Panc1 (cell line): ENCODE results near the gene CHRNA5. TPM values are rescaled to one million over a fixed set of nuclear protein-coding genes. Genes with fewer than 3 reads are reported as not detected.

Source experiments
- ATAC-seq: fragments of 200-7000 bp; cut with Tn5 transposase; 2 replicates; pipeline ENCODE4 v1.9.1; 2020; ENCODE audit warnings: mild to moderate bottlenecking, moderate library complexity
- BruUV-seq: library from RNA; stranded (reverse); fragments of 400-500 nt; replicated peaks from 2 replicates; lab custom pipeline; 2021; lab: Mats Ljungman, UMichigan
- CTCF ChIA-PET: fragments of 300-600 bp; sonication (Branson Sonifier 250); formaldehyde crosslinking; loops from one replicate; lab custom pipeline; 2022; ENCODE audit warnings: antibody characterized with exemption; lab: Charles Lee
- POLR2A ChIA-PET: fragments of 300-600 bp; sonication (Branson Sonifier 250); formaldehyde crosslinking; loops from one replicate; lab custom pipeline; 2022; ENCODE audit warnings: antibody characterized with exemption; lab: Charles Lee
- DNase-seq: peaks from one replicate; pipeline ENCODE4 v3.0.0-alpha.2; 2010; ENCODE audit warnings: low read depth, low spot score
- H3K27ac ChIP-seq: 2 replicates; pipeline ENCODE4 v1.5.1; 2011; ENCODE audit warnings: mild to moderate bottlenecking, low read length, inconsistent platforms
- H3K27me3 ChIP-seq: fragments of 200-500 bp; sonication (Bioruptor generic); 2 replicates; pipeline ENCODE4 v1.6.0; 2014; ENCODE audit warnings: low read length, inconsistent platforms; ENCODE audit not compliant: control insufficient read depth, insufficient read depth
- H3K36me3 ChIP-seq: fragments of 200-500 bp; sonication (Bioruptor generic); 2 replicates; pipeline ENCODE4 v1.5.1; 2014; ENCODE audit warnings: inconsistent platforms, mild to moderate bottlenecking, low read length, moderate library complexity; ENCODE audit not compliant: control insufficient read depth, insufficient read depth
- H3K4me1 ChIP-seq: 2 replicates; pipeline ENCODE4 v1.5.1; 2011; ENCODE audit warnings: inconsistent platforms, mild to moderate bottlenecking, low read length, moderate library complexity; ENCODE audit not compliant: control insufficient read depth, insufficient read depth
- H3K4me3 ChIP-seq, 2 experiments: 2 replicates each; pipeline ENCODE4 v1.5.1; 2011 to 2012; ENCODE audit warnings: low read depth in 2 of 2, low read length in 2 of 2, mild to moderate bottlenecking in 2 of 2, inconsistent platforms in 1 of 2, moderate library complexity in 1 of 2
- H3K9me3 ChIP-seq: fragments of 200-500 bp; sonication (Bioruptor generic); 2 replicates; pipeline ENCODE4 v1.5.1; 2014; ENCODE audit warnings: low read depth, mild to moderate bottlenecking, inconsistent platforms, low read length, moderate library complexity; ENCODE audit not compliant: control insufficient read depth, insufficient read depth
- POLR2AphosphoS5 ChIP-seq: IDR thresholded peaks from 2 replicates; pipeline ENCODE4 v1.6.1; 2012; ENCODE audit warnings: mild to moderate bottlenecking, low read depth, low read length, moderate library complexity
- SIN3A ChIP-seq: IDR thresholded peaks from 2 replicates; pipeline ENCODE4 v1.6.1; 2012; ENCODE audit warnings: low read depth, mild to moderate bottlenecking, low read length, moderate library complexity, borderline replicate concordance; ENCODE audit not compliant: insufficient read depth
- TCF7L2 ChIP-seq: IDR thresholded peaks from 2 replicates; pipeline ENCODE4 v1.6.1; 2011; ENCODE audit warnings: mild to moderate bottlenecking, low read depth, low read length, inconsistent platforms
- in situ Hi-C: cut with HindIII; loops from 2 replicates; pipeline ENCODE4 v1.10.0; 2016; ENCODE audit warnings: low sequenced_read_pairs, low pct_unique_long_range_greater_than_20kb
- intact Hi-C: fragments of 100-400 bp; cut with micrococcal nuclease; formaldehyde crosslinking; loops from one replicate; pipeline ENCODE4 v1.10.0; 2022; ENCODE audit not compliant: unreplicated experiment
- total RNA-seq: library from RNA; stranded (reverse); gene quantifications from one replicate; pipeline ENCODE4 v1.2.1, GENCODE V29; 2021; ENCODE audit not compliant: unreplicated experiment
- TF ChIP-seq, protein P1 (sequence below): fragments of 450-650 bp; IDR thresholded peaks from 2 replicates; pipeline ENCODE4 v1.5.1; 2017; ENCODE audit warnings: mild to moderate bottlenecking
- TF ChIP-seq, protein P2 (sequence below), 2 experiments: IDR thresholded peaks; 2 replicates each; pipeline ENCODE4 v1.6.1; 2011 to 2012; ENCODE audit warnings: low read depth in 2 of 2, control low read depth in 1 of 2, low read length in 1 of 2, mild to moderate bottlenecking in 1 of 2, moderate library complexity in 1 of 2; ENCODE audit not compliant: insufficient read depth in 1 of 2

CHRNA5 gene
- total RNA-seq, 1 experiment from 2014 or later: 52.4 TPM

DNA sequence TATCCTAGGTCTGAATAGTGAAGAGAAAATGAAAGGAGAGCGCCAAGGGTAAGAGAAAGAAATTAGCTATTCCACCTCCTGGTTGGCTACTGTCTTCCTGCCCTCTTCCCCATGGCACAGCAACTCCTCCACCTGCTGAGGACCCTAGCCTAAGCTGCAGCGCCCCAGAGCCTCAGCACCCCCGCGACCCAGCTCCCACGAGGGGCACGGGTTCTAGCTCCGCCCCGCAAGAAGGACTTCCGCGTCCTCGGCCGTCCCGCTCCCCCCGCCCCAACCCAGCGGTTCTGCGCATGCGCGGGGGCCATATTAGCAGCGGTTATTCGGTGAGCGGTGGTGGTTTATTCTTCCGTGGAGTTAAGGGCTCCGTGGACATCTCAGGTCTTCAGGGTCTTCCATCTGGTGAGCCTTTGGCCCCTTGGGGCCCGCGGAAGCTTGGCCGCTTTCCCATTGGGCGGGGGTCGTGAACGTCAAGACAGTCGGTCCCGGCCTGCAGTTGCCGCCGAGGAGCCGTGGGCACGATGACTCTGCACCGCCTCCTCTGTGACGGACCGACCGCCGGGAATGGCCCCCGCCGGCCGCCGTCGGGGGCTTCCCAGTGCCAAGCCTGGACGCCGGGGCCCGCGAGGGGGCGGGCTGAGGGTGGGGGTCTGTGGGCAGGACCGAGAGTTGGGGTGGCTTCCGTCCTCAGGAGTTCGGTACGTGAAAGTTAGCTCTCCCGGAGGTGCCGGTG lies 25.0 kb upstream of the CHRNA5 start, which contains the start of gene PSMA4:
TSS of gene PSMA4 (plus strand) at position 304 of the 730 bp plus-strand sequence. CDS start 1,484 bp downstream, outside the sequence.
- ATAC-seq: peak; percentile 96
- no TSS peak for BruUV-seq
- Histone ChIP-seq H3K4me3 (peak within 1 kb of the TSS; percentile 74 to 96), H3K36me3 (peaks cover 30% of the 10 kb centered on the region), H3K9me3 (no peaks in the 10 kb centered on the region), H3K27me3 (no peaks in the 10 kb centered on the region), H3K4me1 (peaks cover 17% of the 10 kb centered on the region), H3K27ac (peak within 1 kb of the TSS; percentile 82)
- ChIA-PET CTCF (no interaction called here), POLR2A (interaction anchor here (0.7 kb wide), 2 partner anchors 25 to 33 kb away, joined by 3 to 5 read pairs; partner anchors contain the start of genes CHRNA5 and HYKK)
- intact Hi-C loops: no loop called here
- in situ Hi-C loops: no loop called here
- peak; percentile 55 for DNase-seq
- TF ChIP-seq SIN3A: peak; percentile 53; the same call in 1 of the 2 replicates
- TF ChIP-seq, protein P1, sequence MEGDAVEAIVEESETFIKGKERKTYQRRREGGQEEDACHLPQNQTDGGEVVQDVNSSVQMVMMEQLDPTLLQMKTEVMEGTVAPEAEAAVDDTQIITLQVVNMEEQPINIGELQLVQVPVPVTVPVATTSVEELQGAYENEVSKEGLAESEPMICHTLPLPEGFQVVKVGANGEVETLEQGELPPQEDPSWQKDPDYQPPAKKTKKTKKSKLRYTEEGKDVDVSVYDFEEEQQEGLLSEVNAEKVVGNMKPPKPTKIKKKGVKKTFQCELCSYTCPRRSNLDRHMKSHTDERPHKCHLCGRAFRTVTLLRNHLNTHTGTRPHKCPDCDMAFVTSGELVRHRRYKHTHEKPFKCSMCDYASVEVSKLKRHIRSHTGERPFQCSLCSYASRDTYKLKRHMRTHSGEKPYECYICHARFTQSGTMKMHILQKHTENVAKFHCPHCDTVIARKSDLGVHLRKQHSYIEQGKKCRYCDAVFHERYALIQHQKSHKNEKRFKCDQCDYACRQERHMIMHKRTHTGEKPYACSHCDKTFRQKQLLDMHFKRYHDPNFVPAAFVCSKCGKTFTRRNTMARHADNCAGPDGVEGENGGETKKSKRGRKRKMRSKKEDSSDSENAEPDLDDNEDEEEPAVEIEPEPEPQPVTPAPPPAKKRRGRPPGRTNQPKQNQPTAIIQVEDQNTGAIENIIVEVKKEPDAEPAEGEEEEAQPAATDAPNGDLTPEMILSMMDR: no peak
- peak; percentile 99 for TF ChIP-seq POLR2AphosphoS5

DNA sequence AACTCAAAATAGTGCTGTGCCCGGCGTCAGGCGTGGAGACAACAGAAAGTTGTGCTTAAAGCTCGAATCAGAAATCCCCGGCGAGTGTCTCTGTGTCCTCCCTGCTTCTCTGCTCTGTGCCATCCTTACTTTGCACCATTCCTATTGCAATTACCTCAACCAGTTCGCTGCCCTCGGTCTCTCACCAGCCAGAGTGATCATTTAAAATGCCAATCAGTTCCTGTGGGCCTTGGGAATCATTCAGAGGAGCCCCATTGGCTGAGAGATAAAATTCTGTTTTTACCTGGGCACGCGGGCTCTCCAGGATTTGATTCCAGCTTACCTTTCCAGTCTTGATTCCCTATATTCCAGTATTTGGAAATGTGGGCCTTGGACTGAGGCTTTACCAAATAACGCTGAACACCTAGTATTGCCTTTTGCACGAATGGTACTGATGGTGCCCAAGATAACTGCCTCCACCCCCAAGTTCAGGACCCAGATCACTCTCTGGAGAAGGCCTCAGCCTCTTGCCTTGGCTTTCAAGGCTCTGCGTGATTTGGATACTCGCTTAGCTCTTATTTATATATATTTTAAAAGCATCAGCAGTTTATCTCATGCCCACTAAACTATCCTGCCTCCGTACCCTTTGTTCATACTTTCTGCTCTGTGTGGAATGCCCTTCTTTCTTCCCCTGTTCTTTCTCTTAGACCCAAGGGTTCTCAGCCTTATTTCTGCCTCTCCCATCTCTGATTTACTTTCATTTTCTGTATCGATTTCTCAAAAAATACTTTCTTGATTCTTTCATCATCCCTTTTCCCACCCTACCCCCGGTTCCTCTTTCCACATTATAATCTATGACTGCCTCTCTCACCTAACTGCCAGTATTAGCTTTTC lies 24.2 kb upstream of the CHRNA5 start:
- ChIA-PET POLR2A (interaction anchor here (1.0 kb wide), 1 partner anchor 9 kb away, joined by 3 read pairs; no protein-coding TSS in a partner anchor), CTCF (no interaction called here)
- in situ Hi-C loops (no loop called here), intact Hi-C loops (no loop called here)
- Histone ChIP-seq H3K27ac (peak overlapping the region; percentile 82), H3K27me3 (no peaks in the 10 kb centered on the region), H3K36me3 (peaks cover 36% of the 10 kb centered on the region), H3K4me1 (peaks cover 19% of the 10 kb centered on the region), H3K4me3 (peak overlapping the region; percentile 74 to 96), H3K9me3 (no peaks in the 10 kb centered on the region)
- ATAC-seq (no peak; the same call in 1 of the 2 replicates), DNase-seq (no peak)
- TF ChIP-seq TCF7L2: no peak
- TF ChIP-seq, protein P1: no peak
- TF ChIP-seq, protein P2, sequence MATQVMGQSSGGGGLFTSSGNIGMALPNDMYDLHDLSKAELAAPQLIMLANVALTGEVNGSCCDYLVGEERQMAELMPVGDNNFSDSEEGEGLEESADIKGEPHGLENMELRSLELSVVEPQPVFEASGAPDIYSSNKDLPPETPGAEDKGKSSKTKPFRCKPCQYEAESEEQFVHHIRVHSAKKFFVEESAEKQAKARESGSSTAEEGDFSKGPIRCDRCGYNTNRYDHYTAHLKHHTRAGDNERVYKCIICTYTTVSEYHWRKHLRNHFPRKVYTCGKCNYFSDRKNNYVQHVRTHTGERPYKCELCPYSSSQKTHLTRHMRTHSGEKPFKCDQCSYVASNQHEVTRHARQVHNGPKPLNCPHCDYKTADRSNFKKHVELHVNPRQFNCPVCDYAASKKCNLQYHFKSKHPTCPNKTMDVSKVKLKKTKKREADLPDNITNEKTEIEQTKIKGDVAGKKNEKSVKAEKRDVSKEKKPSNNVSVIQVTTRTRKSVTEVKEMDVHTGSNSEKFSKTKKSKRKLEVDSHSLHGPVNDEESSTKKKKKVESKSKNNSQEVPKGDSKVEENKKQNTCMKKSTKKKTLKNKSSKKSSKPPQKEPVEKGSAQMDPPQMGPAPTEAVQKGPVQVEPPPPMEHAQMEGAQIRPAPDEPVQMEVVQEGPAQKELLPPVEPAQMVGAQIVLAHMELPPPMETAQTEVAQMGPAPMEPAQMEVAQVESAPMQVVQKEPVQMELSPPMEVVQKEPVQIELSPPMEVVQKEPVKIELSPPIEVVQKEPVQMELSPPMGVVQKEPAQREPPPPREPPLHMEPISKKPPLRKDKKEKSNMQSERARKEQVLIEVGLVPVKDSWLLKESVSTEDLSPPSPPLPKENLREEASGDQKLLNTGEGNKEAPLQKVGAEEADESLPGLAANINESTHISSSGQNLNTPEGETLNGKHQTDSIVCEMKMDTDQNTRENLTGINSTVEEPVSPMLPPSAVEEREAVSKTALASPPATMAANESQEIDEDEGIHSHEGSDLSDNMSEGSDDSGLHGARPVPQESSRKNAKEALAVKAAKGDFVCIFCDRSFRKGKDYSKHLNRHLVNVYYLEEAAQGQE (IDR thresholded peaks at IDR 0.05; ENCODE audit: insufficient read depth in 1 of 2, low read depth in 2 of 2, low read length in 1 of 2): no peak
- no peak for TF ChIP-seq POLR2AphosphoS5
- no peak for TF ChIP-seq SIN3A
- no TSS peak for BruUV-seq
